K562 (cell line): ENCODE results near the gene CACTIN. TPM values are rescaled to one million over a fixed set of nuclear protein-coding genes. Genes with fewer than 3 reads are reported as not detected.

Experiments
- CHCHD3 ChIP-seq: fragments of 250-450 bp; sonication (Bioruptor Pico); IDR thresholded peaks from 2 replicates; pipeline ENCODE4 v2.1.2; 2022; ENCODE audit warnings: mild to moderate bottlenecking
- COPS2 ChIP-seq: fragments of 450-650 bp; conservative IDR thresholded peaks from 2 replicates; pipeline ENCODE4 v1.6.1; 2016; ENCODE audit warnings: mild to moderate bottlenecking, moderate library complexity
- E2F6 ChIP-seq, 2 experiments: IDR thresholded peaks; 2 replicates each; pipeline ENCODE4 v1.6.1; 2011; ENCODE audit warnings: borderline replicate concordance in 1 of 2, control low read depth in 1 of 2, low read depth in 1 of 2, low read length in 1 of 2, mild to moderate bottlenecking in 1 of 2, mixed read lengths in 1 of 2, moderate library complexity in 1 of 2; ENCODE audit not compliant: insufficient read depth in 1 of 2, insufficient read length in 1 of 2, poor library complexity in 1 of 2, severe bottlenecking in 1 of 2; ENCODE audit errors: extremely low read depth in 1 of 2
- ZBTB40 ChIP-seq, 2 experiments: fragments of 450-650 bp in 1 of 2; sonication (generic) in 1 of 2; formaldehyde crosslinking in 1 of 2; IDR thresholded peaks; 2 replicates each; pipeline versions ENCODE4 v1.7.1 to v1.9.0; 2016 to 2022; ENCODE audit warnings: inconsistent platforms in 1 of 2, mild to moderate bottlenecking in 1 of 2, missing genetic modification reagents in 1 of 2
- ZNF407 ChIP-seq: fragments of 450-650 bp; IDR thresholded peaks from 2 replicates; pipeline ENCODE4 v1.6.1; 2016; ENCODE audit warnings: low read depth
- ZNF584 ChIP-seq: fragments of 200-800 bp; sonication (Bioruptor generic); IDR thresholded peaks from 2 replicates; pipeline ENCODE4 v1.6.1; 2016; ENCODE audit warnings: low read depth, mild to moderate bottlenecking, missing genetic modification characterization, missing compliant biosample characterization
- polyA plus RNA-seq, 8 experiments: library from polyadenylated mRNA; depleted of rRNA in 4 of 8; stranded (reverse) in 5 of 8; unstranded in 3 of 8; fragments of >200 nt; fragmentation: Nextera tagmentation in 2 of 8; fragmentation: Illumina TruSeq in 1 of 8; extraction: Ambion mirVana in 2 of 8; extraction: Trizol in 1 of 8; gene quantifications; 2 replicates each; pipeline versions ENCODE4 v1.2.1 to v1.2.3, GENCODE V29; 2011 to 2014; ENCODE audit warnings: inconsistent platforms in 1 of 8, missing spikeins in 1 of 8
- total RNA-seq, 7 experiments: library from RNA; depleted of rRNA in 6 of 7; stranded (reverse); fragments of >200 nt in 6 of 7; fragmentation: Illumina TruSeq in 2 of 7; extraction: Trizol in 2 of 7; gene quantifications; 2 replicates each; pipeline versions ENCODE4 v1.2.1 to v1.2.3, GENCODE V29; 2011 to 2021; ENCODE audit warnings: low replicate concordance in 1 of 7

Gene CACTIN
- total and polyA plus RNA-seq, 9 of the 15 experiments (the other 6 are each of a cell fraction or from before 2014, with no cell fraction given), result 0.15 to 49.2 (median 15.0) TPM

GRCh38 chr19:3609779-3610719 is 16.5 kb downstream of the CACTIN start (continued):
- TF ChIP-seq ZNF407 (no peak), E2F6 (IDR thresholded peaks at IDR 0.05; ENCODE audit: borderline replicate concordance in 1 of 2, extremely low read depth in 1 of 2, insufficient read depth in 1 of 2, insufficient read length in 1 of 2, low read depth in 1 of 2, low read length in 1 of 2, poor library complexity in 1 of 2, severe bottlenecking in 1 of 2) (no peak), ZNF584 (no peak), COPS2 (no peak), CHCHD3 (no peak), ZBTB40 (IDR thresholded peaks at IDR 0.05) (no peak), ZBTB40 (CRISPR knock-in tag; IDR thresholded peaks at IDR 0.05) (no peak)
